Stimulated activated naive B cell treated with anti-CD40 and anti-IgM and Interleukin-4, amounts not matched to agents 10 μg/mL and 1 μg/mL and 100 μg/mL, for 72 hours (primary cell): ENCODE results near the gene EPB41L1.
"Not testable (repeated sequence)": the region's sequence is repeated elsewhere in the genome, so short reads cannot be mapped to it uniquely, and the experiment has no call there.

Experiments
- ATAC-seq, 2 donors: fragments of 150-1000 bp; cut with Tn5 transposase; replicated peaks; 2 replicates each; pipeline ENCODE4 v1.10.0; 2021; ENCODE audit warnings: moderate library complexity in 1 of 2
- DNase-seq: peaks from one replicate; pipeline ENCODE4 v3.0.0; 2021
- H3K27ac Mint-ChIP-seq: one replicate; pipeline ENCODE4 v1.8.0; 2022; ENCODE audit warnings: mild to moderate bottlenecking, mixed read lengths
- H3K27me3 Mint-ChIP-seq, 2 donors: one replicate each; pipeline ENCODE4 v1.8.0; 2022; ENCODE audit warnings: mixed read lengths in 2 of 2
- H3K36me3 Mint-ChIP-seq, 2 donors: one replicate each; pipeline ENCODE4 v1.8.0; 2022; ENCODE audit warnings: mixed read lengths in 2 of 2, mild to moderate bottlenecking in 1 of 2
- H3K4me1 Mint-ChIP-seq, 2 donors: one replicate each; pipeline ENCODE4 v1.8.0; 2022; ENCODE audit warnings: mixed read lengths in 2 of 2, mild to moderate bottlenecking in 1 of 2
- H3K4me3 Mint-ChIP-seq, 2 donors: one replicate each; pipeline ENCODE4 v1.8.0; 2022; ENCODE audit warnings: mild to moderate bottlenecking in 2 of 2, mixed read lengths in 2 of 2, moderate library complexity in 1 of 2
- H3K9me3 Mint-ChIP-seq, 2 donors: one replicate each; pipeline ENCODE4 v1.8.0; 2022; ENCODE audit warnings: mixed read lengths in 2 of 2, mild to moderate bottlenecking in 1 of 2

Gene EPB41L1

GRCh38 chr20:36135159-36135558, 19.4 kb upstream of the EPB41L1 start:
- Mint-ChIP-seq H3K27me3 (peaks cover 4 to 14% of the 10 kb centered on the region in 2 donors), H3K27ac (no peak overlapping the region), H3K9me3 (no peaks in the 10 kb centered on the region), H3K4me1 (peaks cover 15 to 21% of the 10 kb centered on the region in 2 donors), H3K4me3 (no peak overlapping the region), H3K36me3 (no peaks in the 10 kb centered on the region)
- DNase-seq (no peak), ATAC-seq (no peak)

GRCh38 chr20:36135821-36136220, 18.7 kb upstream of the EPB41L1 start:
- ATAC-seq (peak; percentile 58 to 71), DNase-seq (no peak)
- Mint-ChIP-seq H3K4me1 (peaks cover 15 to 21% of the 10 kb centered on the region in 2 donors), H3K4me3 (no peak overlapping the region), H3K27ac (no peak overlapping the region), H3K27me3 (peaks cover 0 to 14% of the 10 kb centered on the region in 2 donors), H3K9me3 (no peaks in the 10 kb centered on the region), H3K36me3 (no peaks in the 10 kb centered on the region)

- H3K36me3 Mint-ChIP-seq, H3K9me3 Mint-ChIP-seq, H3K27ac Mint-ChIP-seq, ATAC-seq, H3K4me3 Mint-ChIP-seq, DNase-seq: not testable (repeated sequence)
- peaks cover 15 to 21% of the 10 kb centered on the region in 2 donors for H3K4me1 Mint-ChIP-seq
- H3K27me3 Mint-ChIP-seq = peaks cover 0 to 14% of the 10 kb centered on the region in 2 donors
Observed at GRCh38 chr20:36137313-36137712, 17.2 kb upstream of the EPB41L1 start.

- peaks cover 11 to 12% of the 10 kb centered on the region in 2 donors for H3K4me1 Mint-ChIP-seq
- peak overlapping the region; percentile 51 for H3K27ac Mint-ChIP-seq
- ATAC-seq = no peak
- DNase-seq = no peak
- H3K36me3 Mint-ChIP-seq = no peaks in the 10 kb centered on the region
- H3K4me3 Mint-ChIP-seq = no peak overlapping the region
- peaks cover 6 to 15% of the 10 kb centered on the region in 2 donors for H3K27me3 Mint-ChIP-seq
- no peaks in the 10 kb centered on the region for H3K9me3 Mint-ChIP-seq
Observed at GRCh38 chr20:36141310-36141709, 13.2 kb upstream of the EPB41L1 start.

GRCh38 chr20:36144336-36144735, 10.2 kb upstream of the EPB41L1 start:
- peaks cover 11 to 14% of the 10 kb centered on the region in 2 donors for H3K4me1 Mint-ChIP-seq
- H3K27me3 Mint-ChIP-seq = peaks cover 12 to 14% of the 10 kb centered on the region in 2 donors
- no peak for ATAC-seq
- no peak overlapping the region for H3K4me3 Mint-ChIP-seq
- no peak for DNase-seq
- no peaks in the 10 kb centered on the region for H3K36me3 Mint-ChIP-seq
- no peaks in the 10 kb centered on the region for H3K9me3 Mint-ChIP-seq
- peak overlapping the region; percentile 42 for H3K27ac Mint-ChIP-seq

- no peaks in the 10 kb centered on the region for H3K36me3 Mint-ChIP-seq
- DNase-seq (no peak), ATAC-seq (no peak)
- H3K4me1 Mint-ChIP-seq = peaks cover 11 to 14% of the 10 kb centered on the region in 2 donors
- no peak overlapping the region for H3K27ac Mint-ChIP-seq
- H3K27me3 Mint-ChIP-seq = peaks cover 12 to 14% of the 10 kb centered on the region in 2 donors
- no peaks in the 10 kb centered on the region for H3K9me3 Mint-ChIP-seq
- no peak overlapping the region for H3K4me3 Mint-ChIP-seq
Observed at GRCh38 chr20:36145877-36146707, 8.4 kb upstream of the EPB41L1 start.

GRCh38 chr20:36147690-36148089, 6.8 kb upstream of the EPB41L1 start:
- H3K27me3 Mint-ChIP-seq = peaks cover 16 to 26% of the 10 kb centered on the region in 2 donors
- ATAC-seq = no peak

GRCh38 chr20:36148439-36148838, 6.1 kb upstream of the EPB41L1 start:
- peaks cover 0 to 6% of the 10 kb centered on the region in 2 donors for H3K4me1 Mint-ChIP-seq
- H3K36me3 Mint-ChIP-seq = no peaks in the 10 kb centered on the region
- ATAC-seq (no peak), DNase-seq (no peak)
- H3K9me3 Mint-ChIP-seq = no peaks in the 10 kb centered on the region
- no peak overlapping the region for H3K4me3 Mint-ChIP-seq
- H3K27ac Mint-ChIP-seq = no peak overlapping the region
- H3K27me3 Mint-ChIP-seq = peaks cover 19 to 33% of the 10 kb centered on the region in 2 donors

More at GRCh38 chr20:36147690-36148089, 6.8 kb upstream of the EPB41L1 start:
- Mint-ChIP-seq H3K27ac (no peak overlapping the region), H3K4me3 (no peak overlapping the region), H3K36me3 (no peaks in the 10 kb centered on the region), H3K4me1 (peaks cover 7 to 11% of the 10 kb centered on the region in 2 donors), H3K9me3 (no peaks in the 10 kb centered on the region)
- no peak for DNase-seq

- Mint-ChIP-seq H3K36me3 (no peaks in the 10 kb centered on the region), H3K9me3 (no peaks in the 10 kb centered on the region), H3K4me1 (peaks cover 0 to 6% of the 10 kb centered on the region in 2 donors), H3K4me3 (no peak overlapping the region), H3K27ac (no peak overlapping the region), H3K27me3 (peaks cover 23 to 37% of the 10 kb centered on the region in 2 donors)
- DNase-seq (no peak), ATAC-seq (no peak)
Observed at GRCh38 chr20:36149012-36149411, 5.5 kb upstream of the EPB41L1 start.

GRCh38 chr20:36149469-36149868, 5.1 kb upstream of the EPB41L1 start:
- H3K9me3 Mint-ChIP-seq = no peaks in the 10 kb centered on the region
- no peak overlapping the region for H3K4me3 Mint-ChIP-seq
- H3K27ac Mint-ChIP-seq = no peak overlapping the region
- DNase-seq (no peak), ATAC-seq (no peak)
- H3K36me3 Mint-ChIP-seq = no peaks in the 10 kb centered on the region
- peaks cover 0 to 6% of the 10 kb centered on the region in 2 donors for H3K4me1 Mint-ChIP-seq
- H3K27me3 Mint-ChIP-seq = peaks cover 24 to 35% of the 10 kb centered on the region in 2 donors

- Mint-ChIP-seq H3K27me3 (peaks cover 28 to 40% of the 10 kb centered on the region in 2 donors), H3K27ac (no peak overlapping the region), H3K36me3 (no peaks in the 10 kb centered on the region), H3K9me3 (no peaks in the 10 kb centered on the region), H3K4me1 (peaks cover 5 to 8% of the 10 kb centered on the region in 2 donors), H3K4me3 (no peak overlapping the region)
- ATAC-seq = no peak
- no peak for DNase-seq
Observed at GRCh38 chr20:36150489-36150846, 4.1 kb upstream of the EPB41L1 start.

GRCh38 chr20:36150847-36151539, 3.5 kb upstream of the EPB41L1 start:
- DNase-seq (no peak), ATAC-seq (no peak)
- Mint-ChIP-seq H3K27me3 (peaks cover 27 to 46% of the 10 kb centered on the region in 2 donors), H3K27ac (no peak overlapping the region), H3K4me1 (peaks cover 5 to 6% of the 10 kb centered on the region in 2 donors), H3K36me3 (no peaks in the 10 kb centered on the region), H3K4me3 (no peak overlapping the region), H3K9me3 (no peaks in the 10 kb centered on the region)

GRCh38 chr20:36152261-36152660, 2.3 kb upstream of the EPB41L1 start:
- H3K4me1 Mint-ChIP-seq = peaks cover 4 to 14% of the 10 kb centered on the region in 2 donors
- H3K27ac Mint-ChIP-seq = no peak overlapping the region
- no peaks in the 10 kb centered on the region for H3K36me3 Mint-ChIP-seq
- no peaks in the 10 kb centered on the region for H3K9me3 Mint-ChIP-seq
- no peak overlapping the region for H3K4me3 Mint-ChIP-seq
- no peak for DNase-seq
- H3K27me3 Mint-ChIP-seq = peaks cover 29 to 49% of the 10 kb centered on the region in 2 donors
- ATAC-seq = no peak

GRCh38 chr20:36153204-36153603, 1.3 kb upstream of the EPB41L1 start:
- Mint-ChIP-seq H3K9me3 (no peaks in the 10 kb centered on the region), H3K4me3 (no peak overlapping the region), H3K27me3 (peaks cover 29 to 49% of the 10 kb centered on the region in 2 donors), H3K36me3 (no peaks in the 10 kb centered on the region), H3K27ac (no peak overlapping the region), H3K4me1 (peaks cover 4 to 14% of the 10 kb centered on the region in 2 donors)
- no peak for DNase-seq
- no peak for ATAC-seq
